ENCODE measurements around the gene FAM53C. TPM values are rescaled to one million over a fixed set of nuclear protein-coding genes. Genes with fewer than 3 reads are reported as not detected.

Gene FAM53C
- total RNA-seq, 1 experiment from 2014 or later: 36.4 TPM

- Histone ChIP-seq H3K9me2 (ENCODE audit: insufficient read depth) (no peaks in the 10 kb centered on the region), H3K79me2 (ENCODE audit: insufficient read depth, low read length) (peaks cover 32% of the 10 kb centered on the region), H4K20me1 (ENCODE audit: insufficient read depth) (0 out of 2 replicates have a peak, but pooled peaks cover 4% of the 10 kb centered on the region), H3K27ac (ENCODE audit: low read depth, low read length) (no peak overlapping the region), H3K9ac (ENCODE audit: low read length) (no peak overlapping the region), H3K4me3 (replicated peaks in 1 of 2; ENCODE audit: low read depth in 1 of 2, low read length in 2 of 2) (no peak overlapping the region), H3K4me1 (ENCODE audit: control insufficient read depth in 1 of 2, insufficient read depth in 2 of 2, low read length in 2 of 2) (peaks cover 0 to 13% of the 10 kb centered on the region in 2 experiments; a peak in 2 of 4 replicates), H3K36me3 (ENCODE audit: control insufficient read depth in 1 of 2, insufficient read depth in 2 of 2, low read length in 2 of 2) (peaks cover 10 to 19% of the 10 kb centered on the region in 2 experiments), H3K9me3 (ENCODE audit: control insufficient read depth in 1 of 2, insufficient read depth in 1 of 2, low read depth in 1 of 2, low read length in 2 of 2) (peaks cover 0 to 18% of the 10 kb centered on the region in 2 experiments; a peak in 2 of 4 replicates), H3K27me3 (ENCODE audit: insufficient read depth, low read length) (no peaks in the 10 kb centered on the region), H3K4me2 (ENCODE audit: low read length) (no peak overlapping the region), H2AFZ (ENCODE audit: low read depth, low read length, poor library complexity, severe bottlenecking) (no peak overlapping the region)
- no peak for TF ChIP-seq MAX (IDR thresholded peaks at IDR 0.05)
- TF ChIP-seq SP1 (IDR thresholded peaks at IDR 0.05; ENCODE audit: low read depth): no peak
- TF ChIP-seq EGR1 (IDR thresholded peaks at IDR 0.05; ENCODE audit: low read depth): no peak
- TF ChIP-seq POLR2AphosphoS5 (IDR thresholded peaks at IDR 0.05; ENCODE audit: low read depth, low read length): no peak
- TF ChIP-seq ELF1 (IDR thresholded peaks at IDR 0.05; ENCODE audit: borderline replicate concordance, low read depth): no peak
- TF ChIP-seq RAD21 (IDR thresholded peaks at IDR 0.05; ENCODE audit: low read depth): no peak
- TF ChIP-seq ZFX (IDR thresholded peaks at IDR 0.05): no peak
- no peak for TF ChIP-seq SRF (IDR thresholded peaks at IDR 0.05; ENCODE audit: low read depth)
- no peak for TF ChIP-seq YY1 (IDR thresholded peaks at IDR 0.05; ENCODE audit: extremely low read depth, insufficient replicate concordance, low read depth, low read length)
- TF ChIP-seq, protein P1, sequence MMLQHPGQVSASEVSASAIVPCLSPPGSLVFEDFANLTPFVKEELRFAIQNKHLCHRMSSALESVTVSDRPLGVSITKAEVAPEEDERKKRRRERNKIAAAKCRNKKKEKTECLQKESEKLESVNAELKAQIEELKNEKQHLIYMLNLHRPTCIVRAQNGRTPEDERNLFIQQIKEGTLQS (IDR thresholded peaks at IDR 0.05): no peak
- POLR2A ChIA-PET: interaction anchor here (7.0 kb wide), 1 partner anchor 12 kb away, joined by 59 read pairs; the partner anchor contains the start of gene FAM53C
- CTCF ChIA-PET: interaction anchor here (4.6 kb wide), 1 partner anchor 10 kb away, joined by 40 read pairs; no protein-coding TSS in a partner anchor
- BruUV-seq (replicated peaks): no TSS peak
- ATAC-seq (no peak), DNase-seq (ENCODE audit: low read depth, low spot score) (no peak)
- RAD21 ChIA-PET (ENCODE audit: low non-redundant PET in 1 of 2, low total read pairs in 2 of 2, uncharacterized antibody in 2 of 2, unreplicated experiment in 2 of 2): no interaction called here
- intact Hi-C loops (cut with micrococcal nuclease): loop anchor here (5.0 kb wide), 1 partner anchor 174 kb away; the partner anchor contains the start of genes BRD8 and KIF20A
Measured at GRCh38 chr5:138351056-138351455, 13.0 kb downstream of the FAM53C start.
